GM18517 (cell line): Measurements from ENCODE around the gene HSD3B7.

Experiments used
- ATAC-seq: cut with Tn5 transposase; IDR thresholded peaks from one replicate; pipeline ENCODE4 v1.9.1; 2021; ENCODE audit warnings: mild to moderate bottlenecking, moderate library complexity; ENCODE audit not compliant: unreplicated experiment

HSD3B7 gene

GRCh38 chr16:30956601-30957455, 28.2 kb upstream of the HSD3B7 start:
- ATAC-seq = peak; percentile 27

GRCh38 chr16:30957456-30958174, 27.4 kb upstream of the HSD3B7 start, which contains the start of gene SETD1A:
TSS of gene SETD1A (plus strand) at chr16:30957754. CDS start at chr16:30958732, 978 bp downstream.
- peak; percentile 65 for ATAC-seq

- no peak for ATAC-seq
Measured at GRCh38 chr16:30958175-30959079, 26.6 kb upstream of the HSD3B7 start.

- ATAC-seq = no peak
Measured at GRCh38 chr16:30961384-30961783, 23.6 kb upstream of the HSD3B7 start.

GRCh38 chr16:30963925-30964511, 21.0 kb upstream of the HSD3B7 start:
- ATAC-seq = no peak

GRCh38 chr16:30964574-30965226, 20.3 kb upstream of the HSD3B7 start:
- no peak for ATAC-seq

GRCh38 chr16:30965436-30965835, 19.6 kb upstream of the HSD3B7 start:
- no peak for ATAC-seq

GRCh38 chr16:30966033-30966619, 18.9 kb upstream of the HSD3B7 start:
- no peak for ATAC-seq

- no peak for ATAC-seq
Measured at GRCh38 chr16:30967795-30968194, 17.2 kb upstream of the HSD3B7 start.

- ATAC-seq = no peak
Measured at GRCh38 chr16:30969246-30969842, 15.7 kb upstream of the HSD3B7 start.

- ATAC-seq = no peak
Measured at GRCh38 chr16:30971298-30971697, 13.7 kb upstream of the HSD3B7 start.

GRCh38 chr16:30972872-30973271, 12.1 kb upstream of the HSD3B7 start:
- no peak for ATAC-seq

- ATAC-seq = no peak
Measured at GRCh38 chr16:30974348-30974747, 10.7 kb upstream of the HSD3B7 start.

GRCh38 chr16:30976486-30976885, 8.5 kb upstream of the HSD3B7 start:
- no peak for ATAC-seq

GRCh38 chr16:30977502-30977901, 7.5 kb upstream of the HSD3B7 start:
- ATAC-seq = no peak

GRCh38 chr16:30979170-30980022, 5.6 kb upstream of the HSD3B7 start:
- ATAC-seq = no peak

- no peak for ATAC-seq
Measured at GRCh38 chr16:30980023-30980371, 5.0 kb upstream of the HSD3B7 start.

GRCh38 chr16:30980434-30980833, 4.6 kb upstream of the HSD3B7 start:
- no peak for ATAC-seq

GRCh38 chr16:30980959-30981358, 4.0 kb upstream of the HSD3B7 start:
- no peak for ATAC-seq
